HG03064 (cell line): Measurements from ENCODE around the gene RNF208.
"Not testable (repeated sequence)": the region's sequence is repeated elsewhere in the genome, so short reads cannot be mapped to it uniquely, and the experiment has no call there.

ENCODE experiments used
- ATAC-seq: cut with Tn5 transposase; IDR thresholded peaks from one replicate; pipeline ENCODE4 v1.9.1; 2021; ENCODE audit warnings: low read depth; ENCODE audit not compliant: unreplicated experiment

The RNF208 gene, protein sequence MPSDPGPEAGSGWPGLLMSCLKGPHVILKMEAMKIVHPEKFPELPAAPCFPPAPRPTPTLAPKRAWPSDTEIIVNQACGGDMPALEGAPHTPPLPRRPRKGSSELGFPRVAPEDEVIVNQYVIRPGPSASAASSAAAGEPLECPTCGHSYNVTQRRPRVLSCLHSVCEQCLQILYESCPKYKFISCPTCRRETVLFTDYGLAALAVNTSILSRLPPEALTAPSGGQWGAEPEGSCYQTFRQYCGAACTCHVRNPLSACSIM

DNA sequence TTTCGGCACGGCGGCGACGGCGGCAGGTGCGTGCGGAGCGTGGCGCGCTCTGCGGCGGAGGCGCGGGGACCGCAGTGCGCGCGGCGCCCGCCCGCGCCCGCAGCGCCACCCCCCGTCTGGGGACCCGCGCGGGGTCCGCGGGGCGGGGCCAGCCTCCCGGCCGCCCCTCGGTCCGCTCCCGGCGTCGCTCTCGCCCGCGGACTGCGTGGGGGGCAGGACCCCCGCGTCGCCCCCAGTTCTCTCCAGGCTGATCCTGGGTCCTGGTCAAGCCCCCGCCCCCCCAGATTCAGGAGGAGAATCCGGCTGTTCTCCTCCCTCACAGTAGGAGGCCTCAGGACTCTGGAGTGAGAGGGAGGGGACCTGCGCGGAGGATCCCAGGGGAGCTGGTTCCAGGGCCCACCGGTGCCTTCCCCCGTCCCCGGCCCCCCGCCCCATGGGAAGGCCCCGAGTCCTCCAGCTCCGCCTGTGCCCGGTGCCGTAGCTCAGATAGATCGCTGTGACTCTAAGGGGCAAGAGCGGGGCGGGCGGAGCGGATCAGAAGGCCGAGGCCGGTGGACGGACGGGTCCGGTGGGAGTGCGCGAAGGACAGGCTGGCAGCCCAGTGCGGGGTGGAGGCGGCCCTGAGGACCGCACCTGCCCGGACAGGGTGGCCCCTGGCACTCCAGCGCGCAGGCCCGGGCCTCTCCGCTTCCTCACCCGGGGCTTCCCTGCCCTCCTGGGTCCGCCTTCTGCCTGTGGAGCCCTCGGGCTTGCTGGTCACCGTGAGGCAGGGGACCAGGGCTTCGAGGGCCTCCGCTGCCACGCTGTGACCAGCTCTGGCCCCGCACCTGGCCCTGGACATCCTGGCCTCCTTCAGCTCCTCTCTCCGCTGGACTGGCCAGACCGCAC, at the start of gene RNF208:
Gene RNF208, minus strand, starts transcription at position 51 of the 888 bp plus-strand sequence. CDS start 1,028 bp downstream, outside the sequence.
- ATAC-seq, result peak; percentile 4

DNA sequence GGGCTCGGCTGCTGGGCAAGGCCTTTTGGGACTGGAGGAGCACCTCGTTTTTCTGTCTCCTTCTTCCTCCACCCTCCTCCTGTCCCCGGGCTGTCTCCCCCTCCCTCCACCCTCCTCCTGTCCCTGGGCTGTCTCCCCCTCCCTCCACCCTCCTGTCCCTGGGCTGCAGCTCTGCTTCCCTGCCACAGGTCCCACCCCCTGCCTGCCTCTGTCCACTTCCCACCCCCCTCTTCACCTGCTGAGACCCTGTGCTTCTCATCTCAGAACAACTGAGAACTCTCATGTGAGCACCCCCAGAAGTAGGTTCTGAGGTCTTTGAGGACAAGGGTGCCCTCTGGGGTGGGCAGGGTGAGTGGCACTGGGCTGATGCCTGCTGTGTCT, 49.6 kb upstream of the RNF208 start:
- ATAC-seq, result no peak

DNA sequence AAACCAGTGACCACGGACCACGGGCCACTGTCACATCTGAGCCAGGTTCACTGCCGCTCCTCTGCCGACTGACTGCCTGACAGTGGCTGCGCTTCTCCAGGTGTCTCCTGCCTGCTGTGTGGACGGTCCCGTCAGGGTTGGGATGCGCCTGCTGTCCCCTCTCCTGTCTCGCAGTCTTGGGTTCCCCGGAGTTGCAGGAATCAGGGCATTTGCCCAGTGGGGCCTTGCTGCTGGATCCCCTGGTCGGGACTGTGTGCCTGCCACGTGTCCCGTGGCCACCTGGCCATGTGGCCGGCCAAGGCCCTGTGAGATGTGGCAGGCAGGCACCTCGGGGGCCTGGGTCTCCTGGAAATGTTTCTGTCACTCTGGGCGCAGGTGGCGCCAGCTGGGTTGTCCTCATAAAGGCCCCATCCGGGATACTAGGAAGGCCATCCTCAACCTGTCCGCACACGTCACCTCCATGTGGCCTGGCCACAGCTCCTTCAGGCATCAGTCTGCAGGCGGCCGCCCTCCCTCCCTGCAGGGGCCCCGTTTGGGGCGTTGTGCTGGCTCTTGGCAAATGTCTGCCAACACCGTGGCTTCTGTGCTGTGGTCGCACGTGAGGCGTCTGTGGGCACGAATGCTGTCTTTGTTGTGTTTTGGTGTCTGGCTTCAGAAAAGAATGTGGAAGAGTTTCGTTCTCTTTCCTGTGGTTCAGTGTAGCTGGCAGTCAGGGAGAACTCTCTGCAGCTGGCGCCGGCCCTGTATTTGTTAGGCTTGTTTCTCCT, 49.1 kb upstream of the RNF208 start:
- ATAC-seq, result no peak

DNA sequence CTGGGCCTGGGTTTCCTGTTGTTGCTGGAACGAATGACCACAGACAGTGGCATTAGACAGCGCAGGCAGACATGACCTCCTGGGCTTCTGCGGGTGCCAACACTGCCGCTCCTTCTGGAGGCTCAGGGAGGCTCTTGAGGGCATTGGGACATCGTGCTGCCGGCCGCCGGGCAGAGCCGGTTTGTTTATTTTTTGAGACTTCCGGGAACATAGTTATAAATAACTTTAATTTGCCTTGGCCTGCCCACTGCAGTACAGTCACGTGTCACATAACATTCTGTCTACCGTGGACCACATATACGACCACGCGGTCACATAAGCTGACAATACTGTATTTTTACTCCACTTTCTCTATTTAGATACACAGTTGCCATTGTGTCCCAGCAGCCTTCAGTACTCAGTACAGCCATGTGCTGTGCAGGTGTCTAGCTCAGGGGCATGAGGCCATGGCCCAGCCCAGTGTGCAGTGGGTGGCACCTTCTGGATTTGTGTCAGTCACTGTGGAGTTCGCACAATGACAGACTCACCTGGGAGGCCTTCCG, 47.3 kb upstream of the RNF208 start:
- ATAC-seq, result no peak

DNA sequence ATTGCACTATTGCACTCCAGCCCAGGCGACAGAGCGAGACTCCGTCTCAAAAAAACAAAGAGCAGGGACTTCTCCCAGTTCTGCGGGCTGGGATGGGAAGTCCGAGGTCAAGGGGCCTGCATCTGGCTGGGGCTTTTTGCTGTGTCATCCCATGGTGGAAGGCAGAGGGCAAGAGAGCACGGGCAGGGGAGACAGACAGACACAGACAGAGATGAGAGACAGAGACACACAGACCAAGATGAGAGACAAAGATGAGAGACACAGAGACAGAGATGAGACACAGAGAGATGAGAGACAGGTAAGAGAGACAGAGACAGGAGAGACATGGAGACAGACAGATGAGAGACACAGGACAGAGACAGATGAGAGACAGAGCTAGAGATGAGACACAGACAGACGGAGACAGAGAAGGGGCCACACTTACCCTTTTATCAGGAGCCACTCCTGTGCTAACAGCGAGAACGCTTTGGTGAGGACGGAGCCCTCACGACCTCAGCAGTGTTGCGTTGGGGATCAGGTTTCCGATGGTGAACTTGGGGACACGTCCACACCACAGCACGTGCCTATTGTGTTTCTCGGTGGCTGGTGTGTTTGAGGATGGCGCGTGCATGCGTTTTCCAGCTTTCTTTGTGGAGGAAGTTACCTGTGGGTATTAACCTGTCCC, 46.6 kb upstream of the RNF208 start:
- no peak for ATAC-seq

DNA sequence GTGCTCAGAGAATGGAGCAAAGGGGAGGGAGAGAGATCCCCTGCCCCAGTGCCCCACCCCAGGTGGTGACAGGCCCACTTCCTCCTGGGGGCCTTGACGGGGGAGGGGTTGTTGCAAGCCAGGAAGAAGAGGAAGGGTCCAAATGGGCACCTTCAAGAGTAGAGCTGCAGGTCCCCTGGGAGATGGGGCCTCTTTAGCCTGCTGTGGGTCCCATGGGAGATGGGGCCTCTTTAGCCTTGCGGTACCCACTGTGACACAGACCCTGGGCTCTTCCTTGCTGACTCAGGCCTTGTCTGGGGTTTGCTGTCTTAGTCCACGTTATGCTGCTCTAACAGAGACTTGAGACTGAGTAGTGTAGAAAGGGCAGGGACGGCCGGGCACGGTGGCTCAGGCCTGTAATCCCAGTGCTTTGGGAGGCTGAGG, 45.9 kb upstream of the RNF208 start:
- ATAC-seq, result no peak

DNA sequence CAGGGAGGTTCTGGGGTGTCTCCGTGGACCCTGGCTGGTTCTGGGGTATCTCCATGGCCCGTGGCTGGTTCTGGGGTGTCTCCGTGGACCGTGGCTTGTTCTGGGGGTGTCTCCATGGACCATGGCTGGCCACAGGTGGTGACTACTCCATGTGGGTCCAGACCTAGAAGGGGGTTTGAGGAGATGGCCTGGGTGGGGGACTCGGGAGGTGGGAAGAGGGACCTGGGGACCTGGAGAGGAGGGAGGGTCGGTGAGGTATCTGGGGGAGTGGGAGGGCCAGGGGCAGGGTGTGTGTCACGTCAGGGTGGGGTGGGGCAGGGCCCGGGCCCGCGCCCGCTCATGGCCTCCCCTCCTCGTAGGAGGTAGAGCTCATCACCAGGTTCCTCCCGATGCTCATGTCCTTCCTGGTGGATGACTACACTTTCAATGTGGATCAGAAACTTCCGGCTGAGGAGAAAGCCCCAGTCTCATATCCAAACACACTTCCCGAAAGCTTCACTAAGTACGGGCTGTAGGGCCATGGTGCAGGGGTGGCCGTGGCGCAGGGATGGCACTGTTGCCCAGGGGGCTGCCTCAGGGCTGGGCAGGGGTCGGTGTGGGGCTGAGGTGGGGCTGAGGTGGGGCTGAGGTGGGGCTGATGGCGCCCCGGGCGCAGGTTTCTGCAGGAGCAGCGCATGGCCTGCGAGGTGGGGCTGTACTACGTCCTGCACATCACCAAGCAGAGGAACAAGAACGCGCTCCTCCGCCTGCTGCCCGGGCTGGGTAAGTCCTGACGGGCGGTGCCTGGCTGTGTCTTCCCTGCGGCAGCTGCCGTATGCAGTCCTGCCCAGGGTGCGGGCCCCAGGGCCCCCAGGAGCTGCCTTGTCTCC, 44.8 kb upstream of the RNF208 start:
- ATAC-seq, result no peak

DNA sequence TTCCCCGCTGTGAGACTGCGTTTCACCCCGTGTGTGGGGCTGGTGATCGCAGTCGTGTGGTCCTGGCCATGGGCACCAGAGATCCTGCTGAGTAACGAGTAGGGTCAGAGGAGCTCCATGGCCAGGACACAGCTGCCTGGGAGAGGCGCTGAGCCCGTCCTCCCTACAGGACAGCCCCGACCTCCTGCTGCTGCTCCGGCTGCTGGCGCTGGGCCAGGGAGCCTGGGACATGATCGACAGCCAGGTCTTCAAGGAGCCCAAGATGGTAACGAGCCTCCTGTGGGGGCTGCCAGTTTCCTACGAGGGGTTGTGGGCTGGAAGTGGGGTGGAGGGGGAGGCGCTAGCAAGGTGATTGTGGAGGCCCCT, 44.1 kb upstream of the RNF208 start:
- ATAC-seq, result no peak

DNA sequence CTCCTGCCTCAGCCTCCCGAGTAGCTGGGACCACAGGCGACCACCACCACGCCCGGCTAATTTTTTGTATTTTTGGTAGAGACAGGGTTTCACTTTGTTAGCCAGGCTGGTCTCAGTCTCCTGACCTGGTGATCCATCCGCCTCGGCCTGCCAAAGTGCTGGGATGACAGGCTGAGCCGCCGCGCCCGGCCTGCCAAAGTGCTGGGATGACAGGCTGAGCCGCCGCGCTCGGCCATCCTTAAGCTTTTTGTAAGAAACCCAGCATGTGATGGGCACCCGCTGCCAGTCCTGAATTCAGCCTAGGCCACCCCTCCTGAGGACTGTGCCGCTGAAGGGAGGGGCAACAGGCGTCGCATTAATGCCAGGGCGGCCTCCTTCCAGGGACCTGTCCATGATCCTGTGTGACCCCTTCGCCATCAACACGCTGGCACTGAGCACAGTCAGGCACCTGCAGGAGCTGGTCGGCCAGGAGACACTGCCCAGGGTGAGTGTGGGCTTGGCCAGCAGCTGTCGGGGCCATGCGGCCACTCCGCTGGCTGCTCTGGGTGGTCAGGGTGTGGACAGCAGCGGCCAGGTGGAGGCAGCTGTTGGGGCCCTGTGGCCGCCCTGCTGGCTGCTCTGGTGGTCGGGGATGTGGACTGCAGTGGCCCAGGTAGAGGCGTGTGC, 43.6 kb upstream of the RNF208 start:
- no peak for ATAC-seq

DNA sequence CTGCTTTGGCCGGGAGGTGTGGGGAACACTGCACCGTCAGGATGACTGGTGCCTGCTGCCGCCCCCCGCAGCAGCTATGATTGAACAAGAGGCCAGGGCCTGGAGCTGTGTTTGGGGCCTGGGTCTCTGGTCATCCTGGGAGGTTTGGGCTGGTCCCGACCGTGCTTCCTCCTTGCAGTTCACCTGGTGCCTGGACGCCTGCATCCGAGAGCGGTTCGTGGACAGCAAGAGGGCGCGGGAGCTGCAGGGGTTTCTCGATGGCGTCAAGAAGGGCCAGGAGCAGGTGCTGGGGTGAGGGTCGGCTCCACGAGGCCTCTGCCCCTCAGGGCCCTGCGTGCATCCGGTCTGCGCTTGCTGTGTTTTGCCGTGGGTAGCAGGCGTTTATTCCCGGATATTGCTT, 42.0 kb upstream of the RNF208 start:
- ATAC-seq, result no peak

DNA sequence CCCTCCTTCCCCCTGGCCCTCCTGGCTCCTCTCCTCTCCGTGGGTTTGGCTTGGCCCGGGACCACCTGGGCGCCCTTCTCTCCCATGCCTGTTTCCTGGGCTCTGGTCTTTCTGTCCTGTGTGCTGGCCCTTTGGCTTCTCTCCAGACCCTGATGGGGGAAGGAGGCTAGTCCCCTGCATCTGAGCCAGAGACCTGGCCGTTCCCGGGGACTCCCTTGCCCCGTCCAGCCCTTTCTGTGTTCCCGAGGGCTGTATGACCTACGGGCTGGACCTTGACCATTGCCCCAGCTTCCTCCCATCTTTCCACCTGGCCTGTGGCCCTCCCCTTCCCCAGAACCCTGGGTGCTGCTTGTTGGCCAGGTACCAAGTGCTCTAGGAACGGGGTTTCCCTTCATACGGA, 41.5 kb upstream of the RNF208 start:
- ATAC-seq, result no peak

DNA sequence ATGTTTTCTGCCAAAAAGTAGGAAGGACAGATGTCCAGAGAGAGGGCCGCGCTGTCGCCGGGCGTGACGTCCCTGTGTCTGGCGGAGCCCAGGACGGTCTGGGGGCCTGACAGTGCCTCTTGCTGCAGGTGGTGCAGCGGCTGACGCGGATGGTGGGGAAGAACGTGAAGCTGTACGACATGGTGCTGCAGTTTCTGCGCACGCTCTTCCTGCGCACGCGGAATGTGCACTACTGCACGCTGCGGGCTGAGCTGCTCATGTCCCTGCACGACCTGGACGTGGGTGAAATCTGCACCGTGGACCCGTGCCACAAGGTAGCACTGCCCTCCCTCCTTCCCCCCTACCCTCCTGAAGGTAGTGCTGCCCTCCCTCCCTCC, 40.9 kb upstream of the RNF208 start:
- ATAC-seq, result no peak

DNA sequence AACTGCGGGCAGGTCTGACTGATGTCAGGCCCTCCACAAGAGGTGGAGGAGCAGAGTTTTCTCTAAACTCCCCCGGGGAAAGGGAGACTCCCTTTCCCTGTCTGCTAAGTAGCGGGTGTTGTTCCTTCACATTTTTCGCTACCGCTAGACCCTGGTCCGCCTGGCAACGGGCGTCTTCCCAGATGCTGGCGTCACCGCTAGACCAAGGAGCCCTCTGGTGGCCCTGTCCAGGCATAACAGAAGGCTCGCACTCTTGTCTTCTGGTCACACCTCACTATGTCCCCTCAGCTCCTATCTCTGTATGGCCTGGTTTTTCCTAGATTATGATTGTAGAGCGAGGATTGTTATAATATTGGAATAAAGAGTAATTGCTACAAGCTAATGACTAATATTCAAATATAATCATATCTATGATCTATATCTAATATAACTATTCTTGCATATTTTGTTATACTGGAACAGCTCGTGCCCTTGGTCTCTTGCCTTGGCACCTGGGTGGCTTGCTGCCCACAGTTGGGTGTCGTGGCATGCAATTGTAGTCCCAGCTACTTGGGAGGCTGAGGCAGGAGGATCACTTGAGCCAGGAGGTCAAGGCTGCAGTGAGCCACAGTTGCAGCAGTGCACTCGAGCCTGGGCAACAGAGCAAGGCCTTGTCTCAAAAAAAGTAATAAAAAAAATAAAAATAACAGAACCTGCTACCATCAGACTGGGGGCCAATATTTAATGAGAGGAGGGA, 40.3 kb upstream of the RNF208 start:
- ATAC-seq, result not testable (repeated sequence)

DNA sequence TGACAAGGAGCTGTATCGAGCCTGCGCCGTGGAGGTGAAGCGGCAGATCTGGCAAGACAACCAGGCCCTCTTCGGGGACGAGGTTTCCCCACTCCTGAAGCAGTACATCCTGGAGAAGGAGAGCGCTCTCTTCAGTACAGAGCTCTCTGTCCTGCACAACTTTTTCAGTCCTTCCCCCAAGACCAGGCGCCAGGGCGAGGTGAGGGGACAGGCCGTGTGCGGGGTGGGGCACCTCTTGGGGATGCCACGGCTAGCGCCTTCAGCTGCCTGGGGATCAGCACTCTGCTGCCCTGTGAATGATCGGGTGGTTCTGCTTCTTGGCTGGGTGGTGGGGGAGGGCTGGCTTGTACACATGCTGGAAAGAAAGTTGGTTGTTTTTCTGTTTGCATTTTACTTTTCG, 34.8 kb upstream of the RNF208 start:
- no peak for ATAC-seq

DNA sequence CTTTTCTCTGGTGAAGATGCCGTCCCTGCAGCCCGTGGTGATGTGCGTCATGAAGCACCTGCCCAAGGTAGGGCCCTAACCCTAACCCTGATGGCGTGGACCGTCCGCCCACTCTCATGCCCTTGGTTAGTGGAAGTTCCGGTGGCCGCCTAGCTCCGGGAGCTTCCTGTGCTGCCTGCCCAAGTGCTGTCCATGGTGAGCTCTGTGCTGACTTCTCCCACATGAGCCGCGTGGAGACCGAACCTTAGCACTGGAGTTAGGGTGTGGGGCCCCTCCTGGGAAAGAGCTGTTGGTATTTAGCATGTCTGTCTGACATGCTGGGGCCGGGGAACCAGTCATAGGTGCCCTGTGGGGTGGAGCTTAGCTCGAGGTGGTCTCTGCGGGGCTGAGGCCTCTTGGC, 34.3 kb upstream of the RNF208 start:
- ATAC-seq, result no peak

DNA sequence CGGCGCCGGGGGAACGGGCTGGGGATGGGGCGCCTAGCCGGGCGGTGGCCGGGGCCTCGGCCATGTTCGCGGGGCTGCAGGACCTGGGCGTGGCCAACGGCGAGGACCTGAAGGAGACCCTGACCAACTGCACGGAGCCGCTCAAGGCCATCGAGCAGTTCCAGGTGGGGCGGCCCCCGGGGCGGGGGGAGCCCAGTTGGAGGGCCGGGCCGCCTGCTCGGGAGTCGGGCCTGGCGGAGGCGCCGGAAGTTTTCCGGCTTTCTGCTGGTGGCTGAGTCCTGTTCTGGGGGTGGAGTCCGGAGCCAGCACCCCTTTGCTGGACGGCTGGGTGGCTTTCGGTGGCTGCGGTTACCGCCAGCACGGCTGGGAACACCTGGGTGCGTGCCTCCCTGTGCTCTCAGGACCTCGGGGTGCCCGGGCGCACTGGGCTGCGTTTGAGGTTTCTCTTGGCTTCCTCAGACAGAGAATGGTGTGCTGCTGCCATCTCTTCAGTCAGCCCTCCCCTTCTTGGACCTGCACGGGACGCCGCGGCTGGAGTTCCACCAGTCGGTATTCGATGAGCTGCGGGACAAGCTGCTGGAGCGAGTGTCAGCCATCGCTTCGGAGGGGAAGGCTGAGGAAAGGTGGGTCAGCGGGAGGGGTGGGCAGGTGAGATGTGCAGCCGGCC, 33.5 kb upstream of the RNF208 start:
- ATAC-seq, result peak; percentile 13

DNA sequence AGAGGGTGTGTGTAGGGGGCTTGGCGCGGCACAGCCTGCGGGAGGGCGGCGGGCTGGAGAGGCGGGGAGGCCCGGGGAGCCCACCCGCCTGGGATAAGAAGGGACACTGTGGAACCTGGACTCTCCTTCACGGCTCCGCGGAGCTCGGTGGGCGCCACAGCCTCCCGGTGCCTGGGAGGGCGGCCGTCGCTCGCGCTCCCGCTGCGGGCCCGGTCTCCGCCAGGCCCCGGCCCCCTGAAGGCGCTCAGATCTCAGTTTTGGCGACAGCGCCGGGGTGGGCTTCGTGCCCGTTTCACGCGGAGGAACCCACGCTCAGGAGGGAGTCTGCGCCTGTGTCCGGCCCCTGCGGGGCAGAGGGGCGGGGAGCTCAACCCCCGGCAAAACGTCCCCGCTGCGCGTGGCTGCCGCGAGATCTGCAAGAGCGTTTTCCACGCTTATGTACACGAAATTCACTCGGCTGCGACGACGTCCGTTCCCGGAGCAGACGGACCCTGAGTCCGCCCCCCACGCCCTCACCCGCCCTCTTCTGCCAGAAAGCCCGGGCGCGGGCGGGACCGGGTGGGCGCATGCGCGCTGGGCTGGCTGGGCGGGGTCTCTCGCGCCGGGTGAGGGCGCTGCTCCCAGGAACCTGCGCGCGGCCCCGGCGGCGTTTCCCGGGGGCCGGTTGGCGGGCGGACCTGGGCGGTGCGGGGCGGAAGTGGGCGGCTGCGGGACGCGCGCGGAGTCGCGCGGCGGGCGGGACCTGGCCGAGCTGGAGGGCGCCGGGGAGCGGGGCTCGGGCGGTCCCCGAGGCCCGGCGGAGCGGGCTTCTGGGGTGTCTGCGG, 32.8 kb upstream of the RNF208 start, which contains the start of gene NELFB:
Gene NELFB, plus strand, starts transcription at position 704 of the 824 bp plus-strand sequence.
- ATAC-seq, result peak; percentile 68
